ENCODE measurements around the gene DISP3.

DNA sequence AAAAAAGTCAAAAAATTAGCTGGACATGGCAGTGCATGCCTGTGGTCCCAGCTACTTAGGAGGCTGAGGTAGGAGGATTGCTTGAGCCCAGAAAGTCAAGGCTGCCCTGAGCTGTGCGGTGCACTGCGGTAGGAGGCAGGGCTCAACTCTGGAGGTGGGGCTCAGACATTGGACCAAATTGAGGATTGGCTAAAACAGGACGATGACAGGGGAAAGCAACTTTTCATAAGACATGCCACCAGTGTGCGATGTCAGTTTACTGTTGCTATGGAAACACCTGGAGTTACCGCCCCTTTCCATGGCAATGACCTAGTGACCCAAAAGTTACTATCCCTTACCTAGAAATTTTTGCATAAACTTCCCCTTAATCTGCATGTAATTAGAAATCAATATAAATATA is 85.3 kb downstream of the DISP3 start:
- TF ChIP-seq CTCF (IDR thresholded peaks at IDR 0.05): no peak
- no peak for TF ChIP-seq EP300 (IDR thresholded peaks at IDR 0.05)
- TF ChIP-seq POLR2A (IDR thresholded peaks at IDR 0.05): no peak

All from ovary (tissue), 3 donors.